ENCODE results near the gene WSB1.

Gene WSB1

GRCh38 chr17:27362909-27363308, 69.0 kb downstream of the WSB1 start:
- DNase-seq = no peak

- no peak for DNase-seq
Observed at GRCh38 chr17:27363326-27363725, 69.4 kb downstream of the WSB1 start.
